Type B pancreatic cell (in vitro differentiated cells): ENCODE results near the gene KRT85. TPM values are rescaled to one million over a fixed set of nuclear protein-coding genes. Genes with fewer than 3 reads are reported as not detected.

Source experiments
- DNase-seq: peaks from one replicate; pipeline ENCODE4 v3.0.0; 2021; ENCODE audit warnings: mixed read lengths; ENCODE audit not compliant: unreplicated experiment; ENCODE audit errors: extremely low spot score
- H3K27ac Mint-ChIP-seq: 2 replicates; pipeline ENCODE4 v1.8.0; 2021; ENCODE audit warnings: mild to moderate bottlenecking, mixed read lengths
- H3K27me3 Mint-ChIP-seq: 2 replicates; pipeline ENCODE4 v1.8.0; 2021; ENCODE audit warnings: mixed read lengths
- H3K36me3 Mint-ChIP-seq: 2 replicates; pipeline ENCODE4 v1.8.0; 2021; ENCODE audit warnings: mixed read lengths
- H3K4me1 Mint-ChIP-seq: one replicate; pipeline ENCODE4 v1.8.0; 2021; ENCODE audit warnings: mixed read lengths; ENCODE audit not compliant: unreplicated experiment
- H3K4me3 Mint-ChIP-seq: 2 replicates; pipeline ENCODE4 v1.8.0; 2021; ENCODE audit warnings: mild to moderate bottlenecking, mixed read lengths
- H3K9me3 Mint-ChIP-seq: 2 replicates; pipeline ENCODE4 v1.8.0; 2021; ENCODE audit warnings: mixed read lengths
- total RNA-seq: library from RNA; stranded (reverse); gene quantifications from 2 replicates; pipeline ENCODE4 v1.2.1, GENCODE V29; 2021; ENCODE audit warnings: low replicate concordance
- TF ChIP-seq, protein P1 (sequence below): fragments of 200-600 bp; sonication (generic); conservative IDR thresholded peaks from 2 replicates; pipeline ENCODE4 v1.5.0; 2021; ENCODE audit warnings: antibody characterized with exemption, mild to moderate bottlenecking

KRT85 gene
- total RNA-seq, 1 donor from 2014 or later = not detected

DNA sequence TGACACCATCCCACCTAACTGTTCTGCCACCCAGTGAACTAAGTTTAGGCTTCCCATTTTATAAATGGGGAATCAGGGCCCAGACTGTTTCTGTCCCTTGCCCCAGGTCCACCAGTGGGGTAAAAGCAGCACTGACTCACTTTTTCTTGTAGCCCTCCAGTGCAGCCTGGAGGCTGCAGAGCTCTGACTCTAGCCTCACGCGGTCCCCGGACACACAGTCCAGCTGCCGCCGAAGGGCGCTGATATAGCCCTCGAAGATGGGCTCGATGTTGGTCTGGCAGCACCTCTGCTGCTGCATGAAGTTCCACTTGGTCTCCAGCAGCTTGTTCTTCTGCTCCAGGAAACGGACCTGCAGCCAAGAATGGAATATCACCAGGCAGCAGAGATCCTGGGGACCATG is 36.3 kb upstream of the KRT85 start:
- Mint-ChIP-seq H3K27ac (no peak overlapping the region), H3K36me3 (no peaks in the 10 kb centered on the region), H3K27me3 (peaks cover 15% of the 10 kb centered on the region), H3K9me3 (no peaks in the 10 kb centered on the region), H3K4me1 (no peaks in the 10 kb centered on the region), H3K4me3 (no peak overlapping the region)
- no peak for DNase-seq
- TF ChIP-seq, protein P1, sequence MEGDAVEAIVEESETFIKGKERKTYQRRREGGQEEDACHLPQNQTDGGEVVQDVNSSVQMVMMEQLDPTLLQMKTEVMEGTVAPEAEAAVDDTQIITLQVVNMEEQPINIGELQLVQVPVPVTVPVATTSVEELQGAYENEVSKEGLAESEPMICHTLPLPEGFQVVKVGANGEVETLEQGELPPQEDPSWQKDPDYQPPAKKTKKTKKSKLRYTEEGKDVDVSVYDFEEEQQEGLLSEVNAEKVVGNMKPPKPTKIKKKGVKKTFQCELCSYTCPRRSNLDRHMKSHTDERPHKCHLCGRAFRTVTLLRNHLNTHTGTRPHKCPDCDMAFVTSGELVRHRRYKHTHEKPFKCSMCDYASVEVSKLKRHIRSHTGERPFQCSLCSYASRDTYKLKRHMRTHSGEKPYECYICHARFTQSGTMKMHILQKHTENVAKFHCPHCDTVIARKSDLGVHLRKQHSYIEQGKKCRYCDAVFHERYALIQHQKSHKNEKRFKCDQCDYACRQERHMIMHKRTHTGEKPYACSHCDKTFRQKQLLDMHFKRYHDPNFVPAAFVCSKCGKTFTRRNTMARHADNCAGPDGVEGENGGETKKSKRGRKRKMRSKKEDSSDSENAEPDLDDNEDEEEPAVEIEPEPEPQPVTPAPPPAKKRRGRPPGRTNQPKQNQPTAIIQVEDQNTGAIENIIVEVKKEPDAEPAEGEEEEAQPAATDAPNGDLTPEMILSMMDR = no peak

DNA sequence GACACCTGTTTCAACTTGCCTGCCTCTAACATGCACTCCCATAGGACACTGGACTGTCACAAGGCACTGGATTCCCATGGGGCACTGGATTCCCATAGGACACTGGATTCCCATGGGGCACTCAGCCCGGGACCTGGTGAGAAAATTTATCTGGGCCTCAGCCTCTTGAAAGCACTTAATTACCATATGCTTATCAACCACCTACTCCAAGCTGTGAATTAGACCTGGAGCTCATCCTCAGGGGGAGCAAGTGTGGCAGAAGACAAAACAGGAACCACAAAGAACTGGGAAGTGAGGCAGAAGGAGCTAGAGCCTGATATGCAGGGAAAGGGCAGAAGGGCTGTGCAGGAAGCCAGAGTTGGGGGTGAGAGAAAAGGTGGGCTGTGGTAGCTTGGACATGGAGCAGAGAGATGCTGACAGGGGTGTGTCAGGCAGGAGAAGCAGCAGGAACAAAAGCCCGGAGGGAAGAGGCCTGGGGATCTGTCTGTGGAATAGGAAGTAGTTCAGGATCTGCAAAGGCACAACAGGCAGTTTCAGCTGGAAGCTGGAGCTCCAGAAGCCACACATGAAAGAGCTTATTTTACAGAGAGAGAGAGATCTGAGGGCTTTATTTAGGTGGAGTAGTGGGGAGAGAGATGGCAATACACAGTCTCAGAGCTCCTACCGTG is 35.7 kb upstream of the KRT85 start:
- no peak for DNase-seq
- TF ChIP-seq, protein P1 = no peak
- H3K4me1 Mint-ChIP-seq = no peaks in the 10 kb centered on the region
- H3K36me3 Mint-ChIP-seq = no peaks in the 10 kb centered on the region
- H3K9me3 Mint-ChIP-seq = no peaks in the 10 kb centered on the region
- no peak overlapping the region for H3K4me3 Mint-ChIP-seq
- peaks cover 13% of the 10 kb centered on the region for H3K27me3 Mint-ChIP-seq
- no peak overlapping the region for H3K27ac Mint-ChIP-seq

DNA sequence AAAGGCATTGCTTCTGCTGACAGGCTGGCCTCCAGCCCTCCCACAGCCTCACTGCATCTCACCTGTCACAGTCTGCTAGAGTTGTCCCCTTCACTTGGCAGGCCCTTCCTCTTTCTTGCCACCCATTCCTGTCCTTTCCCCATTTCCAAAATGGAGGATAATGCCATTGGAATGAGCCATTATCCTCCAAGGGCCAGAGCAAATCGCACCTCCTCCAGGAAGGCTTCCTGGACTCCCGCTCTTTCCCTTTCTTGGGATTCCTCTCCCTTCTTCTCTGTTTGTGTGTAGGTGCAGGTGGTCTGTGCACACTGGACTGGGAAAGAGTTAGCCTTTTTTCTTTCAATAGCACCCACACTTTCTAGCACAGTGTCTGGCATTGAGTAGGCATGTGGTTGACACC is 35.1 kb upstream of the KRT85 start:
- no peak for DNase-seq
- no peaks in the 10 kb centered on the region for H3K36me3 Mint-ChIP-seq
- TF ChIP-seq, protein P1 = no peak
- no peaks in the 10 kb centered on the region for H3K9me3 Mint-ChIP-seq
- peaks cover 16% of the 10 kb centered on the region for H3K27me3 Mint-ChIP-seq
- H3K4me3 Mint-ChIP-seq = no peak overlapping the region
- H3K27ac Mint-ChIP-seq = no peak overlapping the region
- H3K4me1 Mint-ChIP-seq = no peaks in the 10 kb centered on the region

DNA sequence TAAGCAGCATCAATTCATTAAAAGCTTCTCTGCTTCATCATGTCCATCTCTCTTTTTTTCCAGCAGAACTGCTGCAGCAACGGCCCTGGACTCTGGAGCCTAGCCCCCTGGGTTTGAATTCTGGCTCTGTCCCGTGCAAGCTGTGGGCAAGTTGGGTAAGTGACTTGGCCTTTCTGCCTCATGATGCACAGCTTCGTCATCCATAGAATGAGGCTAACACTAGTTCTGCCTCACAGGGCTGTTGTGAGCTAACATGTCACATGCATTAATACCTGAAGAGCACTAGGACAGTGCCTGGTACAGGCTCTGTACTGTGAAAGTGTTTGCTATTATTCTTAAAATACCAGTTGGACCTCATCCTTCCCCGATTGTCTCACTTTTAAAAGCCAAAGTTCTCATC is 34.6 kb upstream of the KRT85 start:
- peaks cover 20% of the 10 kb centered on the region for H3K27me3 Mint-ChIP-seq
- H3K4me3 Mint-ChIP-seq = no peak overlapping the region
- TF ChIP-seq, protein P1 = no peak

DNA sequence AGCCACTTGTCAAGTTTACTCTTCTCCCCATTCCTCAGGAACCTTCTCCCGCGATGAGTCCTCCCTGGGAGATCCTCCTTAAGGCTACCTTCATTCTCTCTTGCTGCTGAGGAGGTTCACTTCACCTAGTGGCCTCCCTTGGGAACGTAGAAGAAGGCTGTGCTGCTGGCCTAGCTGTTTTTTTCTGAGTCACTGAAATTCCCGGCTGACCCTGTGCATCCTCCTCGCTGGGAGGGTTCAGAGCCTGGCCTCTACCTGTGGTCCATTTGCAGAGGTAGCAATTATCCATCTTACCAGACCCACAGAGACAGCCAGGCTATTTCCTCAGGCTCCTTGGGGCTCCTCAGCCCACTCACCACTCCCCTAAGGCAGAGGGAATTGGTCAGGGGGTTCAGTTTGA is 34.2 kb upstream of the KRT85 start:
- no peak overlapping the region for H3K27ac Mint-ChIP-seq
- no peak for DNase-seq
- H3K4me1 Mint-ChIP-seq = no peaks in the 10 kb centered on the region
- H3K4me3 Mint-ChIP-seq = no peak overlapping the region
- TF ChIP-seq, protein P1 = no peak
- no peaks in the 10 kb centered on the region for H3K36me3 Mint-ChIP-seq
- no peaks in the 10 kb centered on the region for H3K9me3 Mint-ChIP-seq
- peaks cover 24% of the 10 kb centered on the region for H3K27me3 Mint-ChIP-seq

More for the DNA sequence above, 34.6 kb upstream of the KRT85 start:
- Mint-ChIP-seq H3K36me3 (no peaks in the 10 kb centered on the region), H3K4me1 (no peaks in the 10 kb centered on the region), H3K27ac (no peak overlapping the region), H3K9me3 (no peaks in the 10 kb centered on the region)
- no peak for DNase-seq
